SJSA1 (cell line): ENCODE measurements around the gene ARPC2. TPM values are rescaled to one million over a fixed set of nuclear protein-coding genes. Genes with fewer than 3 reads are reported as not detected.

ENCODE experiments used
- DNase-seq, 2 experiments: peaks; one replicate each; pipeline ENCODE4 v3.0.0-alpha.2; 2015 to 2020; ENCODE audit warnings: low spot score in 2 of 2, low read depth in 1 of 2
- H3K27ac ChIP-seq: fragments of 250-450 bp; sonication (Bioruptor Pico); 2 replicates; pipeline ENCODE4 v1.5.1; 2020; ENCODE audit warnings: mild to moderate bottlenecking, moderate library complexity
- H3K27me3 ChIP-seq: fragments of 250-450 bp; sonication (Bioruptor Pico); replicated peaks from 2 replicates; pipeline ENCODE4 v1.5.1; 2020; ENCODE audit warnings: mild to moderate bottlenecking, moderate library complexity
- H3K36me3 ChIP-seq: fragments of 250-450 bp; sonication (Bioruptor Pico); 2 replicates; pipeline ENCODE4 v1.5.1; 2020; ENCODE audit warnings: mild to moderate bottlenecking
- H3K4me1 ChIP-seq: fragments of 250-450 bp; sonication (Bioruptor Pico); replicated peaks from 2 replicates; pipeline ENCODE4 v1.6.1; 2021; ENCODE audit warnings: mild to moderate bottlenecking
- H3K4me3 ChIP-seq: fragments of 250-450 bp; sonication (Bioruptor Pico); 2 replicates; pipeline ENCODE4 v1.5.1; 2020; ENCODE audit warnings: mild to moderate bottlenecking
- H3K9me3 ChIP-seq: fragments of 250-450 bp; sonication (Bioruptor Pico); replicated peaks from 2 replicates; pipeline ENCODE4 v1.5.1; 2020; ENCODE audit warnings: mild to moderate bottlenecking
- total RNA-seq: library from RNA; depleted of rRNA; stranded (reverse); fragments of >200 nt; shearing (Covaris generic); gene quantifications from 2 replicates; pipeline ENCODE4 v1.2.3, GENCODE V29; 2014

ARPC2 gene
- total RNA-seq, 1 experiment from 2014 or later, result 702 TPM

DNA sequence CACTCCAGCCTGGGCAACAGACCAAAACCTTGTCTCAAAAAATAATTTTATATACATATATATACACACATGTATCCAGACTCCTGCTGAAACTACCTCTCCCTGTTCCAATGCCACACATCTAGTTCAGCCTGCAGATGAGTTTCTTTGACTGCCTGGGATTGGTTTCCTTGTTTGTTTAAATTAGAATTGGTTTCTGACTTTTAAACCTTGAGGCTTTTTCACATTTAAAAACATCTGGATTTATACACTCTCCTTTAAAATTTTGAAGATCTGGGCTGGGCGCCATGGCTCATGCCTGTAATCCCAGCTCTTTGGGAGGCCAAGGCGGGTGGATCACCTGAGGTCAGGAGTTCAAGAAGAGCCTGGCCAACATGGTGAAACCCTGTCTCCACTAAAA lies 28.5 kb upstream of the ARPC2 start:
- H3K9me3 ChIP-seq, result no peaks in the 10 kb centered on the region
- no peaks in the 10 kb centered on the region for H3K36me3 ChIP-seq
- H3K4me1 ChIP-seq, result no peaks in the 10 kb centered on the region
- H3K27me3 ChIP-seq, result peaks cover 3% of the 10 kb centered on the region; the same call in 1 of the 2 replicates
- H3K4me3 ChIP-seq, result no peak overlapping the region
- DNase-seq, result no peak
- no peak overlapping the region for H3K27ac ChIP-seq

DNA sequence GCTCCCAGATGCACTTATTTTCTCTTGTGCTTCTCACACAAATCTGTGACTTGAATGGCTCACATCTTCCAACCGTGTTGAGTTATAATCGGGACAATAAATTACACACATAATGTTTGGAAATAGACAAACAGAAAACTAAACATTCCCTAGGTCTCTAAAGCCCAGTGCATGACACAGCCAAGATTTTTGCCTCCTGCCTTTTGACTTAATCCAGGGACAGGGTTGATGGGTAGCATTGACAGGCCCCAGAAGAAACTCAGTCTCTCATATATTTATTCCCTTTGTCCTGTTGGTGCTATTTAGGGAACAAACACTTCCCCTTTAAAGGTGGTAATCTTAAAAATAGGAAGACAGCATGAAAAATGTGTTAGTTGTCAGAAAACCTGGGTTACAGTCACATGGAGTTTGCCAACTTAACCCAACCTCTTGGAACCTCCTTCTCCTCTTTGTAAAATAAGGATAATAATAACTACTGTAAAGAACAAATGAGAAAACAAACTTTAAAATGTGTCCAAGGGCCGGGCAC lies 24.0 kb upstream of the ARPC2 start:
- Histone ChIP-seq H3K27ac (no peak overlapping the region), H3K4me1 (no peaks in the 10 kb centered on the region), H3K27me3 (0 out of 2 replicates have a peak, but pooled peaks cover 3% of the 10 kb centered on the region), H3K9me3 (no peaks in the 10 kb centered on the region), H3K36me3 (no peaks in the 10 kb centered on the region), H3K4me3 (no peak overlapping the region)
- DNase-seq, result no peak

DNA sequence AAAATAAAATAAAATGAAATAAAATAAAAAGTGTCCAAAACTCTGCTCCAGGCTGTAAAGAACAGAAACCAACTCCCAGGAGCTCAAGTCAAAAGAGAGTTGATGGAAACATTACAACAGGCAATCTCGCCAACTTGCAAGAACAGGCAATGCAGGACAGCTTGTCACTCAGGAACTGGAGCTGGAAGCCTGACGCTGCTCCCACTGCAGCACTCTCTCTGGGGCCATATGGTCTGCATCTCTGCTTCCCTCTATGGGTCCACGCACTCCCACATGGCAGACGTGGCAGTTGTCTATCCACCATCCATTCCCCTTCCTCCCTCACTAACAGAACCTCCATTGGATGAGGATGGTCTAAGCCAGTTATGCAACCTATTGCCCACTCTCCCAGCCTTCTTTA lies 23.3 kb upstream of the ARPC2 start:
- Histone ChIP-seq H3K27me3 (0 out of 2 replicates have a peak, but pooled peaks cover 3% of the 10 kb centered on the region), H3K36me3 (no peaks in the 10 kb centered on the region), H3K4me3 (no peak overlapping the region), H3K27ac (no peak overlapping the region), H3K4me1 (no peaks in the 10 kb centered on the region), H3K9me3 (no peaks in the 10 kb centered on the region)
- no peak for DNase-seq

DNA sequence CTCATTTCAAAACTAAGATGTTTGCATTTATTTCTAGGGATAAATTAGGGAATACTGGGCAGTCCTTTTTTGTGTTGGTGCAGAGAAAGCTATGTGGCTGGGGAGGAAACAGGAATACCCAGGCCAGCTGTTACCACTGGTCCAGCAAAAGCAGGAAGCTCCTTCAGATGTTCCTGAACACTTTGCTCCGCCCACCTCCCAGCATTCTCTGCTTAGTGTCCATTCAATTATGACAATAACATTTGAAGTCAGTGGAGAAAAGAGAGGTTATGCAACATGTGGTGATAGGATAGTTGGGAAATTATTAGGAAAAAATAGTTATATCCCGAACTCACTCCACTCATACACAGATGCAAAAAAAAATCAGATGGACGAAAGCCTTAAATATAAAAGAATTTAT lies 22.1 kb upstream of the ARPC2 start:
- no peak for DNase-seq
- no peaks in the 10 kb centered on the region for H3K9me3 ChIP-seq
- H3K27ac ChIP-seq, result no peak overlapping the region
- no peaks in the 10 kb centered on the region for H3K4me1 ChIP-seq
- no peaks in the 10 kb centered on the region for H3K36me3 ChIP-seq
- 0 out of 2 replicates have a peak, but pooled peaks cover 3% of the 10 kb centered on the region for H3K27me3 ChIP-seq
- no peak overlapping the region for H3K4me3 ChIP-seq

DNA sequence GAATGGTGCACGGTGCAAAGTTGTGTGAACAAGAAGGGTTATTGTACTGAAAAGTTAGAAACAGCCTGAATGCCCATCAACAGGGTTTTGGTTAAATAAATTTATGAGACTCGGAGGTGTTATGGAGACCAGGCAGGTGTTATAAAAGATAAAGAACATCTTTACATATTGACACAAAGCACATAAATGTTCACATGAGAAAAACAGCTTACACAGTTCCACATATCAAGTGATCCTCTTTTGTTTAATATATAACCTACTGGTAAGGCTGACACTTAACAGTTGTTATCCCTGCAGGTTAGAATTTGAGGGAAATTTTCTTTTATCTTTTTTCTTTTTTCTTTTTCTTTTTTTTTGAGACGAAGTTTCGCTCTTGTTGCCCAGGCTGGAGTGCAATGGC lies 20.0 kb upstream of the ARPC2 start:
- DNase-seq, result no peak
- H3K9me3 ChIP-seq, result no peaks in the 10 kb centered on the region
- no peaks in the 10 kb centered on the region for H3K4me1 ChIP-seq
- H3K27ac ChIP-seq, result no peak overlapping the region
- 0 out of 2 replicates have a peak, but pooled peaks cover 3% of the 10 kb centered on the region for H3K27me3 ChIP-seq
- H3K4me3 ChIP-seq, result no peak overlapping the region
- no peaks in the 10 kb centered on the region for H3K36me3 ChIP-seq

DNA sequence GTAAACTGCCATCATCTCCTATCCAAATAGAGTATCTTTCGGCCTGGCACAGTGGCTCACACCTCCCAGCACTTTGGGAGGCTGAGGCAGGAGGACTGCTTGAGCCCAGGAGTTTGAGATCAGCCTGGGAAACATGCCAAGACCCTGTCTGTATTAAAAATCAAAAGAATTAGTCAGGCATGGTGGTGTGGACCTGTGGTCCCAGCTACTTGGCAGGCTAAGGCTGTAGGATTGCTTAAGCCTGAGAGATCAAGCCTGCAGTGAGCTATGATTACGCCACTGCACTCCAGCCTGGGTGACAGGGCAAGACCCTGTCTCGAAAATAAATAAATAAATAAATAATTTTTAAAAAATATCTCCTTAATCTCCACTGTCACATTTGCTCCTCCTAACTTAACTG lies 14.7 kb upstream of the ARPC2 start:
- Histone ChIP-seq H3K27me3 (no peaks in the 10 kb centered on the region), H3K4me3 (no peak overlapping the region), H3K4me1 (no peaks in the 10 kb centered on the region), H3K36me3 (no peaks in the 10 kb centered on the region), H3K27ac (no peak overlapping the region), H3K9me3 (no peaks in the 10 kb centered on the region)
- DNase-seq, result no peak

DNA sequence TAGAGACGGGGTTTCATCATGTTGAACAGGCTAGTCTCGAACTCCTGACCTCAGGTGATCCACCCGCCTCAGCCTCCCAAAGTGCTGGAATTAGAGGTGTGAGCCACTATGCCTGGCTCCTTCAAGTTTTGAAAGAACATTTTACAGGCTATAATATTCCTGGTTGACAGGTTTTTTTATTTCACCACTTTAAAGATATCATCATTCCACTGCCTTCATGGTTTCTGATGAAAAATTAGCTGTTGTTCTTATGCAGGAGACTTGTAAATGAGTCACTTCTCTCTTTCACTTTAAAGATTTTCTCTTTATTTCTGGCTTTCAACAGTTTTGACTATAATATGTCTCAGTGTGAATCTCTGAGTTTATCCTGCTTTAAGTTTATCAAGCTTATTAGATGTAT lies 7.9 kb upstream of the ARPC2 start:
- no peak for DNase-seq
- Histone ChIP-seq H3K4me3 (no peak overlapping the region), H3K4me1 (no peaks in the 10 kb centered on the region), H3K36me3 (no peaks in the 10 kb centered on the region), H3K27me3 (no peaks in the 10 kb centered on the region; the same call in 1 of the 2 replicates), H3K9me3 (0 out of 2 replicates have a peak, but pooled peaks cover 6% of the 10 kb centered on the region), H3K27ac (no peak overlapping the region)

DNA sequence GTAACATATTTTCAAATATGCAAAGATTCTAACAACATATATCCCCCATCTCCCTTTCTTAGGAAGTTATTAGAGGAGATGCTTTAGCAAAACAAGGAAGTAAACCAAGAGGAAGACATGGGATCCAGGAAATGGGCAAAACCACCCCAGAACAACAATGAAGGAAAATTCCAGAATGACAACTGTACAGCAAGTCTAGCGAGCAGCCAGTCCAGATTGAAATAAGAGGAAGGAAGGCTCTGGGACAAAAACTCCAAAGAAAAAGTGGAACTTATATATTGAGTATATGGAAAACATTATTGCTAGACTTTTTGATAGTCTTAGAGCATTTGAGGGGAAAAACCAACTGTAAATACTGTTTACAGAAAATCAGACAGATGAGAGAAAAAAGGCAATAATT lies 2.9 kb upstream of the ARPC2 start:
- no peak overlapping the region for H3K27ac ChIP-seq
- no peak for DNase-seq
- H3K36me3 ChIP-seq, result peaks cover 19% of the 10 kb centered on the region
- peaks cover 16% of the 10 kb centered on the region for H3K4me1 ChIP-seq
- no peaks in the 10 kb centered on the region; the same call in 1 of the 2 replicates for H3K27me3 ChIP-seq
- H3K9me3 ChIP-seq, result 0 out of 2 replicates have a peak, but pooled peaks cover 6% of the 10 kb centered on the region
- no peak overlapping the region for H3K4me3 ChIP-seq

DNA sequence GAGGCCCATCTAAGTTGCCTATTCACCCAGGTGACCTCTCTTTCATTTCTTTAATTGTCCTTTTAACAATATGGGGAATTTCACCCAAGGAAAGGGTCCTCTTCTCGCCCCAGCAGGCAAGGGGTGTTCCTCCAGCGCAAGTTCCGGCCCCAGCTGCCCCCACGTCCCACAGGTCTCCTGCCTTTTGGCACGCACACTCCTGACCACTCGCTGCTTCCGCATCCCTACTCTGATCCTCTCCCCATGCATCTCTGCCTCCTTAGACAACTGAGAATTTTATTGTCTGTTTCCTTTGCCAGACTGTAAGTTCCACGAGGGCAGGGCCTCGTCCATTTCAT lies 684 bp upstream of the ARPC2 start:
- Histone ChIP-seq H3K36me3 (peaks cover 40% of the 10 kb centered on the region), H3K27ac (peak overlapping the region; percentile 81), H3K27me3 (no peaks in the 10 kb centered on the region; the same call in 1 of the 2 replicates), H3K4me3 (peak overlapping the region; percentile 75), H3K4me1 (peaks cover 25% of the 10 kb centered on the region), H3K9me3 (0 out of 2 replicates have a peak, but pooled peaks cover 3% of the 10 kb centered on the region)
- DNase-seq, result no peak

DNA sequence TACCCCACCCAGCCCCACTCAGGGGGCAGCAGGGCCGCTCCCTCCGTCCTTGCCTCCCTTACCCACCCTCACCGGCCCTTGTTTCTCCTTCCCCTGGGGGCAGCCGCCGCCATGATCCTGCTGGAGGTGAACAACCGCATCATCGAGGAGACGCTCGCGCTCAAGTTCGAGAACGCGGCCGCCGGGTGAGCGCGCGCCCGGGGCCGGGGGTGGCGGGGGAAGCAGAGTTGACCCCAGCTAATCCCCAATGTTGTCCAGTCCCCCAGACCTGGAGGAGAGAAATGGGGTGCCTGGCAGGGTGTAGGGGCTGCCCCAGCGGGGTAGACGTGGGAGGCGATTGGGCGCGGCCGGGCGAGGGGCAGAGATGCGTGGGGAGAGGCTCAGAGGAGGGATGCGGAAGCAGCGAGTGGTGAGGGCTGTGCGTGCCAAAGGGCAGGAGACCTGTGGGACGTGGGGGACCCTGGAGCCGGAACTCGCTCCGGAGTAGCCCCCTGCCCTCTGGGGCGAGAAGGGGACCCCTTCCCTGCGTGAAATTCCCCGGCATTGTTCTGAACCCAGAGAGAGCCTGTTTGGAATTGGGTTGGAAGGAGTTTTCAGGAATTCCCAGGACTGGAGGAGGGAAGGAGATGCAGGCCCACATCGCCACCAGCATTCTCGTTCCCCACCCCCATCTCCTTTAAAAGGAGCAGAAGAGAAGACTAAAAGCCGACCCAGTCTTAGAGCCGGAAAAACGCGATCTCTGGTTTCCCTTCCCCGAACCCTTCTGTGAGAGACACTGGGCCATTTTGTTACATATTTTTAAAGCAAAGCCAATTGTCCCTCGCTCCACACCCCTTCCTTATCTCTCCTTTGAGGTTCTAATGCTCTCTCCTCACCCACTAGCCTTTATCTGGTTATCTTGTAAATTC lies 625 bp downstream of the ARPC2 start:
- H3K9me3 ChIP-seq, result 0 out of 2 replicates have a peak, but pooled peaks cover 3% of the 10 kb centered on the region
- H3K27me3 ChIP-seq, result no peaks in the 10 kb centered on the region; the same call in 1 of the 2 replicates
- DNase-seq, result peak; percentile 56 to 67

DNA sequence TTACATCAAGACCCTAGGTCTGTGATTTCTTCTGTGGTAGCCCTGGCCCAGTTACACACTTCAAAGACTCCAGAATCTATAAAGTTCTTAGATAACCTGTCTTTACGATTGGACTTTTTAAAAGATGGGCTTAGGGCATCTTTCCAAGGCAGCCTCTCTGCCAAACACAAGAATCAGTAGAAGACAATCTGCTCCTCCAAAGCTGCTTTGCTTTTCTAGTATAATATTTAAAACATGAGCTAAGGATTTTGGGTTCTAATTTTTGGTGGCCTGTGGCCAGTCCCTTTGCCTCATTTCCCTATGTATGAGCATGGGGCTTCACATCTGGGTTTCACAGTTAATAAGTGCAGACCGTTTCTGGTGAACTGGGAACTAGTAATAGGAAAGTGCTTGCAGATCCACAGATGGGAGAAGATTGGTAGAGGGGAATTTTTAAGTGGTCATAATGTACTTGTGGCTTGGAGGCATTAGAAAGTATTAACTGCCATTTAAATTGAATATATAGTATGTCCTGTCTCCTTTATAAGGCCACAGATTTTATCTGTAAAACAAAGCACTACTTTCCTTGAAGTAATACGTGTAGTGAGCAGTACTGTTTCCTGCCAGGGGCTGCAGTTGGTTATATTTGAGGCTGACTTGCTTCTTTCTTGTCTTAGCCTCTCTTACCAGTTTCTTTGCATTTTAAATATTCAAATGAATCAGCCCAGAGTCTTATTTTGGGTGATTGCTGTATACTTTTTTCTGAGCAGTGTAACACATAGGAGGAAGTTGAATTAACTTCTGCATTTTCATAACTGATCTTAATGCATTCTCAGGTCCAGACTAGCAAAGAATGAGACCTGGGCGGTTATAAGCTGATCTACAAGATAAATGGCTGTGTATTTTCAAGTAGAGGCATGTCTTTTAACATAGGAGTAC lies 1.5 kb downstream of the ARPC2 start:
- peak overlapping the region; percentile 81 for H3K27ac ChIP-seq
- peak overlapping the region; percentile 75 for H3K4me3 ChIP-seq
- peak in 1 of 2 experiments; percentile 8 for DNase-seq
- no peaks in the 10 kb centered on the region for H3K27me3 ChIP-seq
- peaks cover 40% of the 10 kb centered on the region for H3K4me1 ChIP-seq
- H3K9me3 ChIP-seq, result 0 out of 2 replicates have a peak, but pooled peaks cover 3% of the 10 kb centered on the region
- H3K36me3 ChIP-seq, result peaks cover 62% of the 10 kb centered on the region

More for the DNA sequence above, 625 bp downstream of the ARPC2 start:
- peak overlapping the region; percentile 75 for H3K4me3 ChIP-seq
- peaks cover 53% of the 10 kb centered on the region for H3K36me3 ChIP-seq
- peaks cover 32% of the 10 kb centered on the region for H3K4me1 ChIP-seq
- H3K27ac ChIP-seq, result peak overlapping the region; percentile 81

DNA sequence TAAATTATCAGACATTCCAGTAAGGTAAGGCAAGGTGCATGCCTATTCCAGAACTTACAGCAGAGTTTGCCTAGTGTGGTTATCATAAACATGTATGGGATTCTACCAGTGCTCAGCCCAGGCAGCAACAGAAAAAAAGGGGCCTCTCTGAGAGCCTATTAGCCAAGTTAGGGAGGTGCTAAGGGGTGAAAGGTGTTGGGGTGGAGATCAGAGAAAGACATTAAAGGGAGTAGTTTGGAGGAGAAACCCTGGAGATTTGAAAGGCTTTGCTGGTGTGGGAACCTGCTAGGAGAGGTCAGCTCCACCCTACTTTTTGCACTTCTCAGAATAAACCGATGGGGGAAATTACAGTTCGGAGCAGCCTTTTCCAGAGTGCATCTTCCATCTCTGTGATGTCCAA lies 2.9 kb downstream of the ARPC2 start:
- Histone ChIP-seq H3K27me3 (no peaks in the 10 kb centered on the region), H3K36me3 (peaks cover 76% of the 10 kb centered on the region), H3K9me3 (0 out of 2 replicates have a peak, but pooled peaks cover 3% of the 10 kb centered on the region), H3K4me3 (no peak overlapping the region), H3K4me1 (peaks cover 43% of the 10 kb centered on the region), H3K27ac (no peak overlapping the region)
- no peak for DNase-seq

DNA sequence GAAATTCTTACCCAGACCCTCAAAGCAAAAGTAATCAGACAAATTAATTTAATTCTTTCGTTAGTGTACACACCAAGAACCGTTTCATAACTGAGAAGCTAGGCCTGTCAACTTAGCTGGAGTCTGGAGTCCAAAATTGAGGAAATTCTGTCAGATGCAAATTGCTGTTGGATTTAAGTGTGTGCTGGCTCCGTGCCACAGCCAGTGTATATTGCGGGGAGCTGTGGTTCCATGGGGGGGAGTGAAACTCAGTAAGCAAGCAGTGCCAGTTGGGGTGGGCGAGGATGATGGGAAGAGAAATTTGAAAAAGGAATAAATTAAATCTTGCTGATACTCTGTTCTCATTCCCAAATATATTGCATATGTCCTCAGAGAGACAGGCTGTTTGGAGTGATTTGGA lies 4.0 kb downstream of the ARPC2 start:
- Histone ChIP-seq H3K27ac (no peak overlapping the region), H3K4me3 (no peak overlapping the region), H3K4me1 (peaks cover 44% of the 10 kb centered on the region), H3K27me3 (no peaks in the 10 kb centered on the region), H3K36me3 (peaks cover 87% of the 10 kb centered on the region), H3K9me3 (0 out of 2 replicates have a peak, but pooled peaks cover 3% of the 10 kb centered on the region)
- DNase-seq, result no peak
